Left ventricle myocardium inferior (tissue), 1 donor: ENCODE data around the gene ANGPTL8. TPM values are rescaled to one million over a fixed set of nuclear protein-coding genes. Genes with fewer than 3 reads are reported as not detected.
A peak's percentile ranks its signal among the peaks of the same experiment; 100 is the strongest.

Experiments
- DNase-seq: peaks from one replicate; pipeline ENCODE4 v3.0.0-alpha.2; 2020
- H3K27ac ChIP-seq: fragments of 200-600 bp; replicated peaks from 2 replicates; pipeline ENCODE4 v1.8.0; 2021
- H3K27me3 ChIP-seq: fragments of 200-600 bp; 2 replicates; pipeline ENCODE4 v1.8.0; 2021; ENCODE audit warnings: low read depth
- H3K36me3 ChIP-seq: fragments of 200-600 bp; 2 replicates; pipeline ENCODE4 v1.8.0; 2021
- H3K4me1 ChIP-seq: fragments of 200-600 bp; 2 replicates; pipeline ENCODE4 v1.8.0; 2021
- H3K4me3 ChIP-seq: fragments of 200-600 bp; 2 replicates; pipeline ENCODE4 v1.8.0; 2021; ENCODE audit warnings: mild to moderate bottlenecking, moderate library complexity
- H3K9me3 ChIP-seq: fragments of 200-600 bp; replicated peaks from 2 replicates; pipeline ENCODE4 v1.8.0; 2021
- intact Hi-C: fragments of 100-400 bp; cut with micrococcal nuclease; formaldehyde crosslinking; loops from one replicate; pipeline ENCODE4 v1.11.0; 2022
- total RNA-seq: library from RNA; stranded (reverse); fragmentation: NEBNext Ultra II Directional; extraction: Animal tissue kit (Norgen Biotek cat#: 25700); gene quantifications from one replicate; pipeline ENCODE4 v1.2.1, GENCODE V29; 2021
- TF ChIP-seq, protein P1 (sequence below): fragments of 200-600 bp; IDR thresholded peaks from 2 replicates; pipeline ENCODE4 v1.8.0; 2021; ENCODE audit warnings: antibody characterized with exemption, mild to moderate bottlenecking, borderline replicate concordance
- donor health status: DM: no; HTN: yes; CAD: no; lungs with severe emphysema.

The ANGPTL8 gene
- total RNA-seq, 1 donor from 2014 or later, result not detected

DNA sequence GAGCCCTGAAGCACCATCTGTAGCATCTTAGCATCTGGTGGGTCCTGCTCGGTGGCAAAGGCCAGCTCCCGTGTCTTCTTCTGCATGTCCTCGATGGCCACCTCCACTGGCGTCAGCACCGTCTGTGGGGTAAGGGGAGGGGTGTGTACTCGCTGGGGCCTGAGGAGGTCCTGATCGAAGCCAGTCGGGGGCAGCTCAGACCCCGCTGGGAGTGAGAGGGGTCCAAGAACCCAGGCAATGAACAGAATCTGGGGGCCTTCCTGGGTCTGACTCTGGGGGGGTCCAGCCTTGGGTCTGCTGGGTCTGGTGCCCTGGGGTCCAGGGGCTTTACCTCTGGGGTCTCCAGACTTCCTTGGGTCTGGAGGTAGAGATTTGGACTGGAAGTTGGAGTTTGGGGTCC lies 38.5 kb upstream of the ANGPTL8 start:
- H3K9me3 ChIP-seq, result no peaks in the 10 kb centered on the region
- peaks cover 72% of the 10 kb centered on the region for H3K4me1 ChIP-seq
- H3K4me3 ChIP-seq, result no peak overlapping the region
- H3K36me3 ChIP-seq, result peaks cover 37% of the 10 kb centered on the region
- no peaks in the 10 kb centered on the region for H3K27me3 ChIP-seq
- intact Hi-C loops, result loop anchor here (5.0 kb wide), 1 partner anchor 64 kb away; no protein-coding TSS in a partner anchor
- DNase-seq, result no peak
- TF ChIP-seq, protein P1, sequence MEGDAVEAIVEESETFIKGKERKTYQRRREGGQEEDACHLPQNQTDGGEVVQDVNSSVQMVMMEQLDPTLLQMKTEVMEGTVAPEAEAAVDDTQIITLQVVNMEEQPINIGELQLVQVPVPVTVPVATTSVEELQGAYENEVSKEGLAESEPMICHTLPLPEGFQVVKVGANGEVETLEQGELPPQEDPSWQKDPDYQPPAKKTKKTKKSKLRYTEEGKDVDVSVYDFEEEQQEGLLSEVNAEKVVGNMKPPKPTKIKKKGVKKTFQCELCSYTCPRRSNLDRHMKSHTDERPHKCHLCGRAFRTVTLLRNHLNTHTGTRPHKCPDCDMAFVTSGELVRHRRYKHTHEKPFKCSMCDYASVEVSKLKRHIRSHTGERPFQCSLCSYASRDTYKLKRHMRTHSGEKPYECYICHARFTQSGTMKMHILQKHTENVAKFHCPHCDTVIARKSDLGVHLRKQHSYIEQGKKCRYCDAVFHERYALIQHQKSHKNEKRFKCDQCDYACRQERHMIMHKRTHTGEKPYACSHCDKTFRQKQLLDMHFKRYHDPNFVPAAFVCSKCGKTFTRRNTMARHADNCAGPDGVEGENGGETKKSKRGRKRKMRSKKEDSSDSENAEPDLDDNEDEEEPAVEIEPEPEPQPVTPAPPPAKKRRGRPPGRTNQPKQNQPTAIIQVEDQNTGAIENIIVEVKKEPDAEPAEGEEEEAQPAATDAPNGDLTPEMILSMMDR, result no peak
- H3K27ac ChIP-seq, result peak overlapping the region; percentile 95

DNA sequence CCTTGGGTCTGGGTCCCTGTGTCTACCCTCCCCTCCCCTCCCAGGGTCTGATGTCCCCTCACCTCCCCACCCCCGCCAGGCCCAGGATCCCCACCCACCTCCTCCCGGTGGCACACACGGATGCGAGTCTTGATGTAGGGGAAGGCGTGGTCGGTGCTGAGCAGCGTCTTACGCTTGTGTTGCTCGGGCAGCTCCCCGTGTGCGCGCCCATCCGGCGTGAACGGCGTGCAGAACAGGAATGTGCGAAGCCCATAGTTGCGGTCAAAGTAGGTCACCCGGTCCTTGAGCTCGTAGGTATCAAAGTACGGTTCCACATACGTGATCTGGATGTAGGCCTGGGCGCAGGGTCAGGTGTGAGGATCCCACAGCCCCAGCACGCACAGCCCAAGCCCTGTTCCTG lies 37.6 kb upstream of the ANGPTL8 start:
- no peaks in the 10 kb centered on the region for H3K9me3 ChIP-seq
- H3K27me3 ChIP-seq, result no peaks in the 10 kb centered on the region
- peak overlapping the region; percentile 95 for H3K27ac ChIP-seq
- no peak overlapping the region for H3K4me3 ChIP-seq
- TF ChIP-seq, protein P1, result no peak
- peaks cover 63% of the 10 kb centered on the region for H3K4me1 ChIP-seq
- no peak for DNase-seq
- intact Hi-C loops, result loop anchor here (5.0 kb wide), 1 partner anchor 64 kb away; no protein-coding TSS in a partner anchor
- H3K36me3 ChIP-seq, result peaks cover 45% of the 10 kb centered on the region

DNA sequence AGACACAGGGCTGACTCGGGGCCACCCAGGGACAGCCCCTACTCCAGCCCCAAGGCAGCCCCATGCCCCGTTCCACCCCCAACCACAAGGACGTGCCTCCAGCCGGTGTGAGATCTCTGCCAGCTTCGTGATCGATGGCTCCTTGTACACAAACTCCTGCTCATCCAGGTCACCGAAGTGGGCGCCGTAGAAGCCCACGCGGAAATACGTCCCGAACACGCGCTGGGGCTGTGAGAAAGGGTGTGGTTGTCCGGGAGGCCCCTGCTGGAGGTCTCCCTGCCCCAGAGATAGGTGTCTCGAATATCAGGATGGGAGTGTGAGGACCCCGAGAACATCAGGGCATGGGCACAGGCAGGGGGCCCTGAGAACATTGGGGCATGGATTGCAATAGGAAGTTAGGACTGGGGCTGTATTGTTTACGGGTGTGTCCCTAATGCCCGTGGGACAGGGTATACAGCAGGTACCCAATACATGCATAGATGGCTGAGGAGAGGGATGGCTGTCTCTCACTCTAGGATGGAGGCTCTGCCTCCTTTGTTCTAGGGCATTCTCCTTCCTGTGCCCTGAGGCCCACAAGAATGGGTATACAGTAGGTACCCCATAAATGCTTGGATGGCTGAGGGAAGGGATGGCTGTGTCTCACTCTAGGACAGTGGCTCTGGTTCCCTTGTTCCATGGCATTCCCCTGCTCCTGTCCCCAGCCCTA lies 36.8 kb upstream of the ANGPTL8 start:
- Histone ChIP-seq H3K27ac (peak overlapping the region; percentile 95), H3K27me3 (no peaks in the 10 kb centered on the region), H3K4me3 (peak overlapping the region; percentile 54), H3K4me1 (peaks cover 57% of the 10 kb centered on the region), H3K36me3 (peaks cover 53% of the 10 kb centered on the region), H3K9me3 (no peaks in the 10 kb centered on the region)
- TF ChIP-seq, protein P1, result no peak
- intact Hi-C loops, result loop anchor here (5.0 kb wide), 1 partner anchor 65 kb away; no protein-coding TSS in a partner anchor
- DNase-seq, result no peak

DNA sequence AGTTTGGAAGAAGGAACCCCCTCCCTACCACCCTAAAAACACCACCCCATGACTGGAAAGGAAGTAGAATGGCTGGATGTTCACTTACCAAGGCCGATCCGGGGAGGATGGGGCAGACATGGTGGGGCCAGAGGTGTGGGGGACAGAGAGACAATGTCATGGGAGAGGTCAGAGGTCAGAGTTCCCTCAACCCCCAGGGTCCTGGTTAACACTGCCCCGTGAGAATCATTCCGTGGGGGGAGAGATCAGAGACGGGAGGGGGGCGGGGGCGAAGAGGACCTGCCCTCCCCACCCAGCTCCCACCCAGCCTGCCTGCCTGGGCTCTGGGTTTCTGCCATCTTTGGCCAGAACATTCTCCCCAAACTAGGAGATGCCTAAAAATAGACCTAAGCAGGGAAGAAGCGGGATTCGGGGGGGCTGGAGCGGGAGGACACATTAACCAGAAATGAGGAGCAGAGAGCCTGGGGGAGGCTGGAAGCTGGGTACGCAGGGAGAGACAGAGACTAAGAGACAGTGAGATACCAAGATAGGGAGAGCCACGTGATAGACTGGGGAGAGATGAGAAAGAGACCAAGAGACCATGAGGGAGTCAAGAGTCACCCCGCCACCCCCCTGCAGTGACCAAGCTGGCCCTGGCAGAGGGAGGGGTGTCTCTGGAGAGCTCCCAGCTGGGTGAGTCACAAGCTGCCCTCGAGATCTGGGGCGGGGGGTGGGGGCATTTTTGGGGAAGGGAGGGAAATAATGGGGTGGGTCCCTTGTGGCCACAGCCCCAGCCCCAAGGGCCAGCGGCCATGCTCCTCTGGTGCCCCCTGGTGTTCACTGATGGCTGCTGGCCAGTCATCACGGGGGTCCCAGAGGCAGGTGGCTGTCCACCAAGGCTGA lies 36.0 kb upstream of the ANGPTL8 start:
- Histone ChIP-seq H3K9me3 (no peaks in the 10 kb centered on the region), H3K36me3 (peaks cover 58% of the 10 kb centered on the region), H3K27me3 (no peaks in the 10 kb centered on the region), H3K4me1 (peaks cover 49% of the 10 kb centered on the region), H3K4me3 (peak overlapping the region; percentile 54), H3K27ac (peak overlapping the region; percentile 95)
- DNase-seq, result peak; percentile 77
- intact Hi-C loops, result loop anchor here (5.0 kb wide), 1 partner anchor 66 kb away; no protein-coding TSS in a partner anchor
- TF ChIP-seq, protein P1, result peak; percentile 91

DNA sequence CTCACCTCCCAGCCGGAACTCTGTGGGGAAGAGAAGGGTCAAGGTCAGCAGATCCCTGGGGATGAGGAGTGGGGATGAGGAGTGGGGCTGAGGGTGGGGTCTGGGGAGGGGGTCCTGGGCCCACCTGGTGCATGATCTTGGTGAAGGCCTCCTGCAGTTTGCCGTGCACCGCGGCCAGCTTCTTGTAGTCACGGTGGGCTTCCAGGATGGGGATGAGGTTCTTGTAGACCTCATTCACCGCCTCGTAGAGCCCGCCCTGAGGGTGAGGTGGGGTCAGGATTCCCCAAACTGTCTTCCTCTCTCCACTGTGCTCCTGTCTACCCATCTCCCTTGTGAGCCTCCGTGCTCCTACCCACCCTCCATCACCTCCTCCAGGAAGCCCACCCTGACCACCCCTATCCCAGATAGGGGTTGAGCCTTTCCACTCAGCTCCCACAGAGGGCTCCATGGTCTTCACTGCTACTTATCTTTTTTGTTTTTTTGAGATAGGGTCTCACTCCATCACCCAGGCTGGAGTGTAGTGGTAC lies 35.3 kb upstream of the ANGPTL8 start:
- Histone ChIP-seq H3K27me3 (no peaks in the 10 kb centered on the region), H3K4me1 (peaks cover 42% of the 10 kb centered on the region), H3K4me3 (peak overlapping the region; percentile 54), H3K36me3 (peaks cover 61% of the 10 kb centered on the region), H3K27ac (peak overlapping the region; percentile 95), H3K9me3 (no peaks in the 10 kb centered on the region)
- DNase-seq, result no peak
- TF ChIP-seq, protein P1, result no peak
- intact Hi-C loops, result loop anchor here (5.0 kb wide), 1 partner anchor 67 kb away; no protein-coding TSS in a partner anchor
